GM19467 (cell line): ENCODE data around the gene DUSP10.

Source experiments
- ATAC-seq: cut with Tn5 transposase; IDR thresholded peaks from one replicate; pipeline ENCODE4 v1.9.1; 2021; ENCODE audit warnings: mild to moderate bottlenecking, moderate library complexity; ENCODE audit not compliant: unreplicated experiment

The DUSP10 gene

DNA sequence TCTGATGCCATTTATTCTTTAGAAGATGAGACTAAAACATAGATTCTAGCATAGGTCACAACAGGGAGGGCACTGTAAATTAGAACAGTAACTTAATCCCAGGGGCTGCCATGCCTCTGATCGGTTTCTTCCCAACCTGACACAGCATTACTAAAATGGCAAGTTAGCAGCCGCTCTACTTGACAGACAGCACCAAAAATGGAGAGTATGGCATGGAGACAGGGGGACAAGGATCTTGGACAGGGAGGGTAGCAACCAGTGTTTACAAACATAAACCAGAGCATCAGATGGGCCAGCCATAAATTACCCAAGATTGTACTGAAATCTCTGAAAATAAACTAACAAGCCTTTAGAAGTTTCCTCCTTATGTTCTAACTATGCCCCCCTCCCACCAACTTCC, 5.9 kb downstream of the DUSP10 start:
- ATAC-seq = no peak

- no peak for ATAC-seq
These were observed 7.7 kb downstream of the DUSP10 start for GRCh38 chr1:221734187-221734586.

- ATAC-seq = no peak
These were observed 9.8 kb downstream of the DUSP10 start for GRCh38 chr1:221732052-221732451.

DNA sequence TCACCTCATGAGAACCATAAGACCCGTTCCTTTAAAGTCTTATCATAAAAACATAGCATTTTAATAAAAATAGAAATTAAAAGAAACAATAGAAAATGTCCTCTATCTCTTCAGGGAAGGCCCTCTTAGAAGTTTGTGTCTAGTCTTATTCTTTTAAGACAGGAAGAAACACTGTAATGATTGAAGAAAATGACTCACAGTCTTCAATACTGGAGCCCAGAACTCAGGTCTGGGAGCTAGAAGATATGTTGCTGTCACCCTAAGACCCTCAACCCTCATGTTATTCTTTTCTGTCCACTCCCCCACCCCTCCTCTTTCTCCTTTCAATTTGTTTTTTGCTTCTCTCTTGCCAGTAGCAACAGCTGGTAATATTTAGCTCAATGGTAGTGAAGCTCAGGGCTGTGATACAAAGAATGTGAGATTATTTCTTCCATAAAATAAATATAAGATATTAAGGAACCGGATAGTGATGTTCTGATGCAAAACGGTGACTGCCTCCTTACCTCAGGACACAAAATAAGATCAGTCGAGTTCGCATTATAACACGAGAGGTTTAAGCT, 12.0 kb downstream of the DUSP10 start:
- no peak for ATAC-seq

DNA sequence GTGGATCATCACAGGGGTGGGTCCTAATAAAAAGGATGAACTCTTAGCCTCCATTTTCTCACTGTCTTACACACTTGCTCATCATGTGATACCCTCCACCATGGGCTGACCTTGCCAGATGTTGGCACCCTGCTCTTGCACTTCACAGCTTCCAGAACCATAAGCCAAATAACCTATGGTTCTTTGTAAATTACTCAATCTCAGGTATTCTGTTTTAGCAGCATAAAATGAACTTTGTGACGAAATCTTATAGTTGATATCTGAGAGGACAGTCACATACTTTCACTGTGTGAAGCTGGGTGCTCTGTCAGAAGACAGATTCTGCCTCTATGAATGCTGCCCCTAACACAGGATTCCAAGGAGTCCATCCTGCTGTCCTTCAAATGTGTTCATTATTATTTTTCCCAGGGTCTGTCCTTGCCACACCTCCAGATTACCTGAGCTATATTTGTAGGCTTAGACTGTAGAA, 13.8 kb downstream of the DUSP10 start:
- ATAC-seq = no peak

GRCh38 chr1:221727146-221728036, 14.5 kb downstream of the DUSP10 start:
- no peak for ATAC-seq

- ATAC-seq = peak; percentile 51
These were observed 15.9 kb downstream of the DUSP10 start for GRCh38 chr1:221725735-221726672.

GRCh38 chr1:221724931-221725605, 16.8 kb downstream of the DUSP10 start:
- no peak for ATAC-seq

DNA sequence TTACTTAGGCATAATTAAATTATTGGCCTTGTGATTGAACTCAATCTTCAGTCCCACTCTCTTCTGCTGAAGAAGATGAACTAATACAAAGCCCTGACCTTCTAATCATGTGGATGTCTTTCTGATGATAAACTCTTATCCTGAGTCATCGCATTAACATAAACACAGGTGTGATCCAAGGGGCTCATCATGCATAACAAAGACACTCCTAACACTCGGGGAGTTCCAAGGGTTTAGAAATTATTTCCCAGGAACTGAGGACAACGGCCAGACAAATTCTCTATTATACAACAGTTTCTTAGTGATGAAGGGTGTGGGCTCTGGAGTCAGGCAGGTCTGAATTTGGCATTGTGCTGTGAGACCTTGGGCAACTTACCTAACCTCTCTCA, 18.0 kb downstream of the DUSP10 start:
- ATAC-seq = no peak

- no peak for ATAC-seq
These were observed 18.7 kb downstream of the DUSP10 start for GRCh38 chr1:221723018-221723847.

DNA sequence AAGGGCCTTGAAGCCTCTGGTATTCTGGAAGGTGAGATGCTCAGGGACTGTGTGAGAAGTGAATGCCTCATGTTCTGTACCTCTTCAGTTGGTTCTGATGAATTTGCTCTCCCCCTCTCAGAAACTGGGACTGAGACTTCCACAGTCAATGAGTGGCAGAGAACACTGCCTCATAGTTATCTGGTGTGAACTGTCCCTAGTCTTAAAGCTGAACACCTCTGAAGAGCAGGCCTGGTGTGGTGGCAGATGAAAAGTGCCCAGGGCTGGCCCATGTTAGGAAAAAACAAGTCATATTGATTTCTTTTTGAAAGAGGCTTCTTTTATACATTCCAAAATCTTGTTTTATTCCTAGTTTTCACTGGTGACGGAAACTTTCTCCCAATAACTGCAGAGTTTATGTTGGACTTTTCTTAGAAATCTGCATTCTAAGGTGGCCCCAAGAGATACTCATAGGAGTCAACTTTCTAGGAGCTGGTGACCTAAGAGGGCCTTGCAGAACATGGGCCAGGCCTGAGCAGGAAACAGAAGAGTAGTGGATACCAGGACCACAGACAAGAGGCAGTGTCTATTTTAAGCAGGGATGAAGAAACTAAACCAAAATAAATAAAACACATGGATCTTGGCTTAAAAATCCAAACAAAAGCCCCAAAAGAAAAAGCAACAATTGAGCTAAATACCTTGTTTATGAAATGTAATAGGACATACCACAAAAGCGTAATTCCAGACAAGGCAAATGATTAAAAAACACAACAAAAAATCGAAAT, 19.5 kb downstream of the DUSP10 start:
- ATAC-seq = no peak

DNA sequence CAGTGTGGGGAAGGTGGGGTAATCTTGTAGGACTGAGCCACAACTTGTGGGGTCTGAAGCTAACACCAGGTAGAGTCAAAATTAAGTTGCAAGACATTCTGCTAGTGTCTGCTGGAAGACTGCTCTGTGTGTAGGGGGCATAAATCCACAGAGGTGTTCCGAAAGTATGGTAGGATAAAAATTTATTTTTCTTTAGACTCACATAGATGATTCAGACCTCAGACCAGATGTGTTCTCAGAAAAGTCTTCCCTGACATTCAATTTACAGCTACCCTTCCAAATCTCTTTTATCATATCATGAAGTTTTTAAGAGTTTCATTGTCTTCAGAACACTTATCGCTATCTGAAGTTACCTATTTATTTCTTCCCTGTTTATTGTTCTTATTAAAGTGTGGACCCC, 21.3 kb downstream of the DUSP10 start:
- no peak for ATAC-seq

GRCh38 chr1:221719987-221720386, 21.9 kb downstream of the DUSP10 start:
- no peak for ATAC-seq

DNA sequence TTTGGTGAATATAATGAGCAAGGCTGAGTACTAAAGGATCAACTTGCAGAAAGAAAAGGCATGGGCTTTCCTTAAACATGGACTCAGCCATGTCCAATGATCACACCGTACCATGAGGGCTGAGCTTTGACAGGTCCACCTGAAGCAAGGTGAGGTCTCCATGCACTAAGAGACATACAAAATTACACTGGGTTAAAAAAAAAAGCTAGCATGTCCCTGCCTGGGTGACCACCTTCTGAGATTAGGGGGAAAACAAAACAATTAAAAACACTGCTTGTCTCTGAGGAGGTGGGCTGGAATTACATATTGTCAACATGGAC, 22.7 kb downstream of the DUSP10 start:
- no peak for ATAC-seq

DNA sequence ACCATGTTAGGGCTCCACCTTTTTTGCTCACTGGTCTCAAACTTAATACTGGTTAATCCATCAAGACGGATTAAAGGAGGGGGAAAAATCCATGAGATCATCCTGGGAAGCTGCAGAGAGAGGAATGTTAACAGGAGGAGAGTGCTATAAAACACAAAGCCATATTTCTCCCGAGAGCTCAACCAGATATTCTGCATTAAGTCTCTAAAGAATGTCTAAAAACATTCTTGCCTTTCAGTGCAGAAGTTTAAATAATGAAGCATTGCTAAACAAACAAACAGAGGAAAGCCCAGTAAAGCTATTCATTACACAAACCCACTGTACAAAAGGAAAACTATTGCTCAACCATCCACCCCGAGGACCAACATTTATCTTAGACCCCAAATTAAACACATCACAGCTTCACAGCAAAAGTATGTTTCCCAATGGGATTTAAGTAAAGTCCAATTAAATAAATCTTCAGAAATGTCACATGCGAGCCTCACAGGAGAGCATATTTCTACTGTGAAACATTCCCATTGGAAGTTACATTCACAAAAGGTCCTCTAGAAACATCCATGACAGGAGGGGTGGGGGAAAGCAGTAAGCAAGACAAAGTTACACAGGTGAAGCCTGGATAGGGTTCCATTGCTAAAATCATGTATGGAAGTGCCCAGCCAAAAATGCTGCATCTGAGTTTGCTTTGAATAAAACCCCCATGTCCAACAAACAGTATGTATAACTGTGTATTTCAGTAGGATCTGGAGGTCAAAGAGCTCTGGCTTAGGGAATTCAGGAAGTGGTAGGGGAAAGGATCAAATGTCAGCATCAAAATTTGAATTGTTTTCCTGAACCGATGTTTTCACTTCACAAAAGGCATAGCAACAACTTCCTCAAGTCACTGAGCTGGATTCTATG, 23.3 kb downstream of the DUSP10 start:
- ATAC-seq = no peak

GRCh38 chr1:221717485-221717853, 24.4 kb downstream of the DUSP10 start:
- no peak for ATAC-seq

GRCh38 chr1:221716713-221717484, 25.0 kb downstream of the DUSP10 start:
- ATAC-seq = no peak
